SK-N-MC (cell line): ENCODE results near the gene ZFR.

ENCODE experiments used
- EZH2 ChIP-seq: fragments of 200-600 bp; sonication (generic); IDR thresholded peaks from one replicate; pipeline ENCODE4 v1.6.1; 2017; ENCODE audit warnings: antibody characterized with exemption
- FOXP2 ChIP-seq: optimal IDR thresholded peaks from 2 replicates; pipeline ENCODE3; 2011; ENCODE audit warnings: mild to moderate bottlenecking, moderate library complexity; ENCODE audit not compliant: insufficient read depth; ENCODE audit errors: extremely low read length, control extremely low read depth
- POLR2AphosphoS5 ChIP-seq: IDR thresholded peaks from 2 replicates; pipeline ENCODE4 v1.6.1; 2012; ENCODE audit warnings: mild to moderate bottlenecking, low read depth, low read length, borderline replicate concordance

- no peak for TF ChIP-seq EZH2
- no peak for TF ChIP-seq POLR2AphosphoS5
- no peak for TF ChIP-seq FOXP2
These were observed 53.5 kb downstream of the ZFR start for GRCh38 chr5:32390819-32391591.
